Fibroblast of pulmonary artery (primary cell): ENCODE data around the gene KCTD1.

ENCODE experiments used
- DNase-seq: peaks from one replicate; pipeline ENCODE4 v3.0.0-alpha.2; 2010; ENCODE audit warnings: low read depth
- H3K4me3 ChIP-seq: replicated peaks from 2 replicates; pipeline ENCODE4 v1.5.1; 2011; ENCODE audit warnings: low read depth, mild to moderate bottlenecking, control low read depth, low read length, moderate library complexity
- TF ChIP-seq, protein P1 (sequence below): IDR thresholded peaks from 2 replicates; pipeline ENCODE4 v1.5.1; 2011; ENCODE audit warnings: mild to moderate bottlenecking, control low read depth, low read length, inconsistent platforms; ENCODE audit errors: missing control alignments

KCTD1 gene

DNA sequence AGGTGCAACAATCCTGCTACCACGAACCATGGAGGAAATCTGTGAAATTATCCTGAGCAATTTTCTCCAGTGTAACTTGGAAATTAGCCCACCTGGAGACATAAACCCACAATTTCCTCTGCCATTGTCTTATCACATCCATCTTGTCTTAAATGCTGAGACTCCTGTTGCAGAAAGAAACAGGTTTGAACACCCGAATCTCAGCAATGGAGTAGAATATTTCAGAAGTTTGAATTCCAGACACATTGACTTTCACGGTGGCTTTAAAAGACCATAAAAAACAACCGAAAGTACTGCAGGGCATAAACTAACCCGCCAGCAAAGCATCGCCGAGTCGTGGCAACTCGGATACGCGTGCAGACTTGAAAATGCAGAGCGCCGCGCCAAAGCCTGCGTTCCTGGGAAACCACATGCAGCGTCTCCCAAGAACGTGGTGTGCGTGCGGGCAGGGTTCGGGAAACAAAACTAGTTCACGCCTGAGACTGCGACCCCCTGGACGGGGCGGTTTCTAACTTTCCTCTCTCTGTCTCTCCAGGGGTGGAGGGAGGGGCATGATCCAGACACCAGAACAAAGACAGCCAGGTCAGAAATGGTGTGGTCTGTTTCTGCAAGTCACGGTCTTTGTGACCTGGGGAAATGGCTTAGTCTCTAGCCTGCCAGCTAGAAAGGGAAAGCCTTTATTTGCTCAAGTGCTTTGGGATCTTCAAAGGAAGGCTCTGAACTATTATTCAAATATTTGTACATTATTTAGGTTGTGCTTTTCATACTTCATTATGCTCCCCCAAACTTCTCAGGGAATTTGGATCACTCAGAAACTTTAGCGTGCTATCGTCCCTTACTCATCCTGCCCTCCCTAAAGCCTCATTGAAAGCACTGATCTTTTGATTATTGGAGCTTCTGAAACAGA, 26.9 kb upstream of the KCTD1 start:
- DNase-seq, result peak; percentile 52
- TF ChIP-seq, protein P1, sequence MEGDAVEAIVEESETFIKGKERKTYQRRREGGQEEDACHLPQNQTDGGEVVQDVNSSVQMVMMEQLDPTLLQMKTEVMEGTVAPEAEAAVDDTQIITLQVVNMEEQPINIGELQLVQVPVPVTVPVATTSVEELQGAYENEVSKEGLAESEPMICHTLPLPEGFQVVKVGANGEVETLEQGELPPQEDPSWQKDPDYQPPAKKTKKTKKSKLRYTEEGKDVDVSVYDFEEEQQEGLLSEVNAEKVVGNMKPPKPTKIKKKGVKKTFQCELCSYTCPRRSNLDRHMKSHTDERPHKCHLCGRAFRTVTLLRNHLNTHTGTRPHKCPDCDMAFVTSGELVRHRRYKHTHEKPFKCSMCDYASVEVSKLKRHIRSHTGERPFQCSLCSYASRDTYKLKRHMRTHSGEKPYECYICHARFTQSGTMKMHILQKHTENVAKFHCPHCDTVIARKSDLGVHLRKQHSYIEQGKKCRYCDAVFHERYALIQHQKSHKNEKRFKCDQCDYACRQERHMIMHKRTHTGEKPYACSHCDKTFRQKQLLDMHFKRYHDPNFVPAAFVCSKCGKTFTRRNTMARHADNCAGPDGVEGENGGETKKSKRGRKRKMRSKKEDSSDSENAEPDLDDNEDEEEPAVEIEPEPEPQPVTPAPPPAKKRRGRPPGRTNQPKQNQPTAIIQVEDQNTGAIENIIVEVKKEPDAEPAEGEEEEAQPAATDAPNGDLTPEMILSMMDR, result no peak
- peak overlapping the region; percentile 45 for H3K4me3 ChIP-seq

DNA sequence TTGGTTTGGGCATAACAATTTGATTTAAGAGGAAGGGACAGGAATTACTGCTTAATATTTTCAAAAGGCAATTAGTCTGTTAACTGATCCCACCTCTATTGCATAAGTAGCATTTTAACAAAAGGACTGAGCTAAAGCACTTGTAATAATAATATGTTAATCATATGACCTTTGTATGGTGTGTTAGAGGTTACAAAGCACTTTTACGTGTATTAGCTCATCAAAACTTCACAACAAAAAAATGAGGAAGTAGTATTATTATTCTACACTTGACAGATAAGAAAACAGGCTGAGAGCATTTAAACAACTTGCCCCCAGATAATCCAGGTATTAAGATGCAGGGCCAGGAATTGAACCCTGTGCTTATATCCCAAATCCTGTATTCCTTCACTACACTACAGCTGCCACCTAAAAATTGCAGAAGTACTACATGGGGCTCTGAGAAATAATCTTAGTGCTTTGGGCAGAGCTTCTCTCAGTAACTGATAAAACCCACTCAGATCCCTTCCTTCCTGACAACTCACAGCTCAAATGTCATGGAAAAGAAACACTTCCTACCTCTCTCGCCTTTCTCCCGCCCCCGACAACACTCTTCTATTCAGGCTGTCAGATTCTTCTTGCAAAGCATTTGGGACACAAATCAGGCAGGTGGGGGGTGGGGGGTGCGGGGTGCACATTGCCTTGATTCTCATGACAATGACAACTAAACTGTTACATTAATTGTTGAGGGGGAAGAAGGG, 20.7 kb upstream of the KCTD1 start:
- TF ChIP-seq, protein P1, result no peak
- DNase-seq, result no peak
- no peak overlapping the region for H3K4me3 ChIP-seq

DNA sequence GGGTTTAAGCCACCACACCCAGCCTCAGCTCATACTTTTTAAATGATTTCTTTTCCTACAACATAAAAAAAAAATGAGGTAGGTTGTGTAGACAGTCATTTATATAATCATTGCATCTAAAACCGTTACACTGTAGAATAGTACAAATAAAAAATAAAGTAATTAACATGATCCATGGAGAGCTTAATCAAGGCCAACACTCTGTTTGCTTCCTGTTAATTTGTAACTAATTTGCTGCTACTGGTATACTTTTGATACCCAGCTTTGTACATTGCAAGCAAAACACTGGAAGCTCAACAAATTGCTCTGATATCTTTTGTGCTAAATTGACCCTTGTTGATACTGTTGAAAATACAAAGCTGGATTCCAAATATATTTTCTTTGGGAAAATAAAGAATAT, 20.2 kb upstream of the KCTD1 start:
- DNase-seq, result no peak
- no peak overlapping the region for H3K4me3 ChIP-seq
- TF ChIP-seq, protein P1, result no peak

DNA sequence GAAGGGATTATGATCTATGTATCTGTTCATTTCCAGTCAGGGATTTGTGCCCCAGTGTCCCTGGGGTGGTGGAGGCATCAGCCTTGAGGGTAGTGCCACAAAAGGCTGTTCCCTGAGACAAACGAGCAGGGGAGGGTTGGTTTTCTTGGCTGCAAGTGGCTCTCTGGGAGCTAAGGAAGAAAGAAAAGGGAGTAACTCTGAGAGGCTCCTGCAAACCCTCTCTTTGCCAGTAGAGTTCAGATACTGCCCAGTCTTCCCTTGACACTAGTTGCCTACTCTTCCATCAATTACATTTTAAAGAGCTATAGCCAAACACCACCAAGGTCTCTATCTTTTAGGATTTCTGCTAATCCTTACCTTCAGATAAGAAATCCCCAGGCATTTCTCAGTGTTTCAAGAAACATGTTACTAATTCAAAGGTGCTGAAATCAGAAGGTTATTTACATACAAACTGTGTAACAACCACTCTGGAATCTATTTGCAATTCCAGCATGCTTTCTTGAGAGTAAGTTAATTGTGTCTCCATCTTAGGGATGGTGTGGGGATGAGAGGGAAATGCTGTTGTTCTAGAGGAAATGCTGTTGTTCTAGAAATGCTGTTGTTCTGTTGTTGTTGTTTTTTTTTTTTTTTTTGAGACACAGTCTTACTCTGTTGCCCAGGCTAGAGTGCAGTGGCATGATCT, 18.7 kb upstream of the KCTD1 start:
- DNase-seq, result no peak
- H3K4me3 ChIP-seq, result no peak overlapping the region
- TF ChIP-seq, protein P1, result no peak

DNA sequence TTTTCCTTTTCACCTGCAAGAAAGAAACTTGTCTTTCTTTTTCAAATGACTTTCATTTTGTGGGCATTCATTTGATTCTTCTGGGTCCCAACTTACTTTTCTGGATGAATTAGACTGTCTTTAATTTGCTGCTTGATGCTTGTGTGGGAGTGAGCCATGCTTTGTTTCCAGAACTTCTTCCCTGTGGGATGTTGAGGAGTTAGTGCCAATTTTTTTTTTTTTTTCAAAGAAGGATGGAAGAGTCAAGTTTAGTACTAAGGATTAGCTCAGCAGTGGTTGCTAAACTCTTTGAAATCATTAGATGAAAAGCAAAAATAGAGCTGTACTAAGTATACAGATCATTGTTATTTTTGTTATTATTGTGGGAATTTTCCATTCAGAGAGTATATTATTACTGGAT, 17.2 kb upstream of the KCTD1 start:
- no peak overlapping the region for H3K4me3 ChIP-seq
- peak; percentile 27 for DNase-seq
- TF ChIP-seq, protein P1, result no peak

DNA sequence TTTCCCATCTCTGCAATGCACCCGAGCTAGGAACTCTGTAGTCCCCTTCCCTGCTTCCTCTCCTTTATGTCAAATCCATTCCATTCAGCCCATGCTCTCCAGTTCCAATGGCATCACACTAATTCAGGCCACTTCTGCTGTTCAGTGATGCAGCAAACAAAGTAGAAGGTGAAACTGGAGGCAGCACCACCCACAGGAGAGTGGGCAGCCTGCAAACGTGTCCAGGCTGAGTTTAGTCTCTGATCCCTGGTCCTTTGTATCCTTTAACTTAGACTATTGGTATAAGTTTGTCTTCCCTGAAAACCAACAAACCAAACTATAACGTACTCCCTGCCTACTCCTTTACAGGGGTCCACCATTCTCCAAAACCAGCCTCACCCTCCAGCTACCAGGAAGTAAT, 14.7 kb upstream of the KCTD1 start:
- DNase-seq, result no peak
- TF ChIP-seq, protein P1, result no peak
- H3K4me3 ChIP-seq, result no peak overlapping the region
